Fibroblast of the conjunctiva (primary cell): ENCODE measurements around the gene MTERF4.

Experiments
- DNase-seq: peaks from one replicate; pipeline ENCODE4 v3.0.0-alpha.2; 2010; ENCODE audit warnings: low read depth

MTERF4 gene

DNA sequence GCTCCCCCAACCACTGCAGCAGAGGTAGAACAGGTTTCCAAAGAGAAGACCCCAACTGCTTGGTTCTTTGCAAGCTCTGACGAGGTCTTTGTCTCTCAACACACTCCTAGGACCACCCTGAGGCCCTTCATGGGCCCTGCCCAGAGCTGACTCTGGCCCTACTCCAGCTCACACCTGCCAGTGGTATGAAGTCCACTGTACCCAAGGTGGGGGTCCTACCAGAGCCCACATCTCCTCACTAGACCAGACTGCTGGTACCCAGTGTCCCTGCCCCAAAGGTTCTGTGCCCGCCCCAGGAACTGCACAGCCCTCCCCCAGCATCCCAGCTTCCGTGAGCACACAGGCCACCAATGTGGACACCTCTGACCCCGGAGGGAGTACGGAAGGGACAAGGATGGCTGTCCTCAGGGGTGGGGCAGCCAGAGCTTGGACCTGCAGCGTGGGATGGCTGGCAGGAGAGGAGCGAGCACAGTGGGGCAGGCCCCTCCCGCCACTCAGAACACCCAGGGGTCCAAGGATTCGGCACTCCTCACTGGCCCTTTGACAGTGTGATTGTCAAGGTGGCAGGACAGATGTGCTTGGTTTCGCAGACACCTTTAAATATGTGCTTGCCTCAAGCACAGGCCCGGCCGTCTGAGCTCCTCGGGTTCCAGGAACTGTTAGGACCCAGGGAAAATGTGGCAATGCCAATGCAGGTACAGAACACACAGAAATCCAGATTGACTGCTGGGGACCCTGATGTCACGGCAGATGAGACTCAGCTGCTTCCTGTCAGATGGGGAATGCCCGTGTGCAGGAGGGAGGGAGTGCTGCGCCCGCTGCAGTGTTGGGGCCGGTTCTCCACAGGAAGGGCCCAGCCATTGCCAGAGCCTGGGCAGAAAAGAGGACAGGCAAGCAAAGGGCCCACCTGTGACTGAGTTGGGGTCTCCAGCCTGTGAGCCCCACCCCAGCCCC lies 51.2 kb downstream of the MTERF4 start:
- DNase-seq, result no peak

DNA sequence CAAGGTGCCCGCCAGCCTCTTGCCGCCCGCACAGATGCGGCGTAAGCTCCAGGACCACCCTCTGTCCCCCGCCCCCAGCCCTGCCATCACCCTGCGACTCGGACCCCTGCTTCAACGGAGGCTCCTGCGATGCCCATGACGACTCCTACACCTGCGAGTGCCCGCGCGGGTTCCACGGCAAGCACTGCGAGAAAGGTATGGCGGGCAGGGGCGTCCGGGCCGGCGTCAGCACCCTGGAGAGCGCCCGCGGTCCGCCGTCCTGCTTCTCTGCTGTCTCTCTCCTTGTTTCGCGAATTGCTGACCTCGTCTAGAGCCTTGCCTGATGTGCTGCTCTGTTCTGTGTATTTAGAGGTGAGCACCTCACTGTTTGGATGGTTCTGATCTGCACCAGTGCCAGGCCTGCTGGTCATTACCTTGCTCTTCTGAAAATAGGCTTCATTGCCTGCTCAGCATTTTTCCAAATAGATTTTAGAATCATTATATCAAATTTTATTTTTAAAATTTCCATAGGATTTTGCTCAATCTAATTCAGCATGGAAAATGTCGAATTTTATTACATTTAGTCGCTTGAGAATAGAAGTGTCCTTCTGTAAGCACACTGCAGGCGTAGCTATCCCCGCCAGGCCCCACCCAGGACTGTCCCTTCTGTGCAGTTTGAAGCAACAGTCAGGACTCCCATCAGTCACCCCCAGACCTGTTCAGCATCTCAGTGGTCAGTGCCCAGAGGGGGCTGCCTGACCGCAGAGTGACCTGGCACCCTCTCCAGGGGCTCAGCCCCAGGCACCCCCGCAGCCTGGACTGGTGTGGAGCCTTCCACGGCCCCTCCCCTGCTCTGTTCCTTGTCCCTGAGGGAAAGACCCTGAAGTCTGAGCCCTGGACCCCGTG lies 52.1 kb downstream of the MTERF4 start:
- no peak for DNase-seq

DNA sequence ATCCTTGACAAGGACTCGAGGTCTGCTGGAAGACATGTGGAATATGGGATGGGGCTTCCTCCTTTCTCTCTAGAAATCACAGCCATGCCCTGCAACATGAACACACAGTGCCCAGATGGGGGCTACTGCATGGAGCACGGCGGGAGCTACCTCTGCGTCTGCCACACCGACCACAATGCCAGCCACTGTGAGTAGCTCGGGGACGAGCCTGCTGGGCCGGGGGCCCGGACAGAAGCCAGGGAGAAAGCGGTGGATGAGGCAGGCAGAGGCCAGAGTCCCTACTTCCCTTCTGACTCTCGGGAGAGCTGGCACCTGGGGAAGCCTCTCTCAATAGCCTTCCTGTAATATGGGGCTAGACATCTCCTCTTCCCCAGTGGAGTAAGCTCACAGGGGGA lies 53.1 kb downstream of the MTERF4 start:
- DNase-seq, result no peak

DNA sequence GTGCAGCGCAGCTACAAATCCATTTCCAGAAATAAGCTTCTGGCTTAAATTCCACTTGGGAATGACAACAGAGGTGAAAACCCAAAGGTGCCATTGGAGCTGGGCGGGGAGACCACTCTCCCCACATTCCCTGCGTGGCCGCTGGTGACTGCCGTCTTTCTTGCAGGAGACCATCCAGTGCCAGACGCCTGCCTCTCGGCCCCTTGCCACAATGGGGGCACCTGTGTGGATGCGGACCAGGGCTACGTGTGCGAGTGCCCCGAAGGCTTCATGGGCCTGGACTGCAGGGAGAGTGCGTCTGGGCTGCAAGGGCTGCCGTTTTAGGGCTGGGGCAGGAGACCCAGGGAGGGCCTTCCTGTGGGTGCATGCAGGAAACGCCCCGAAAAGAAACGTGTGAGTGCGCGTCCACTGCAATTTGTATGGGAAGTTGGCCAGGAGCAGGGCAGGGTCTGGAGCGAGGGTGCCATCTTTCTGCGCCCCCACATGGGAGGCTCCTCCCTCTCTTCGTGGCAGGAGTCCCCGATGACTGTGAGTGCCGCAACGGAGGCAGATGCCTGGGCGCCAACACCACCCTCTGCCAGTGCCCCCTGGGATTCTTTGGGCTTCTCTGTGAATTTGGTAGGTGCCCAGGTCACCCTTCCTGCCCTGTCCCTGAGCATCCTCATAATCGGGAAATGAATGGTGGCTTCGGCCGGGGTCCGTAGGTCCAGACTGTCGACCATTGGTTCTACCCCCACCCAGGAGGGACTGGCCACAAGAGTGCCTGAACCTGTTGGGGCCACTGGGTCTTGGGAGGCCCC lies 53.7 kb downstream of the MTERF4 start:
- no peak for DNase-seq

DNA sequence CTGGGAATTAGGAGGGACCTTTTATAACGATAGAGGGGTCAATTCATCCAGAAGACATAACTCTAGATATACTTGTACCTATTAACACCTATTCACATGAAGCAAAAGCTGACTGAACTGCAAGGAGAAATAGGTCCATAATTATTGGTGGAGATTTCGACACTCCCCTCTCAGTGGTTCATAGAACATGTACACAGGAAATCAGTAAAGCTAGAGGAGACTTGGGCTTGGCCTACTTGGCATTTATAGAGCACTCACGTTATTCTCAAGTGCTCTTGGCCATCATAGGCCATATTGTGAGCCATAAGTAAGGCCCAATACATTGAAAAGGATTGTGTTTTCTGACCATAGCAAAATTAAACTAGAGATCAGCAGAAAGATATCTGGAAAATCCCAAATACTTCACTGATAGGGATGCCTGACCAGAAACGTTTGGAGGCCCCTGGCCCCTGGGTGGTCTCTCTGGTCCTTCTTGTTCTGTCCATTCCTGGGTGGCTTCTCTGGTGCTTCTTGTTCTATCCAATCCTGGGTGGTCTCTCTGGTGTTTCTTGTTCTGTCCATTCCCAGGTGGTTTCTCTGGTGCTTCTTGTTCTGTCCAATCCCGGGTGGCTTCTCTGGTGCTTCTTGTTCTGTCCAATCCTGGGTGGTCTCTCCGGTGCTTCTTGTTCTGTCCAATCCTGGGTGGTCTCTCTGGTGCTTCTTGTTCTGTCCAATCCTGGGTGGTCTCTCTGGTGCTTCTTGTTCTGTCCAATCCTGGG lies 54.7 kb downstream of the MTERF4 start:
- DNase-seq, result no peak
